Mucosa of stomach (tissue), 1 donor: ENCODE data around the gene BIN2.

Experiments
- H3K27me3 ChIP-seq: one replicate; pipeline ENCODE4 v1.7.0; 2013; ENCODE audit warnings: mild to moderate bottlenecking, low read length; ENCODE audit not compliant: control insufficient read depth, insufficient read depth
- H3K36me3 ChIP-seq: one replicate; pipeline ENCODE4 v1.7.0; 2013; ENCODE audit warnings: low read length; ENCODE audit not compliant: control insufficient read depth, insufficient read depth
- H3K4me1 ChIP-seq: one replicate; pipeline ENCODE4 v1.7.0; 2013; ENCODE audit warnings: mild to moderate bottlenecking, low read length; ENCODE audit not compliant: control insufficient read depth, insufficient read depth
- H3K4me3 ChIP-seq: one replicate; pipeline ENCODE4 v1.7.0; 2013; ENCODE audit warnings: low read length
- H3K9ac ChIP-seq: one replicate; pipeline ENCODE4 v1.7.0; 2013; ENCODE audit warnings: mild to moderate bottlenecking, low read length, moderate library complexity
- H3K9me3 ChIP-seq: one replicate; pipeline ENCODE4 v1.7.0; 2013; ENCODE audit warnings: mild to moderate bottlenecking, low read length, moderate library complexity; ENCODE audit not compliant: control insufficient read depth
- donor health status: Pancreatic carcinoma.

The BIN2 gene

DNA sequence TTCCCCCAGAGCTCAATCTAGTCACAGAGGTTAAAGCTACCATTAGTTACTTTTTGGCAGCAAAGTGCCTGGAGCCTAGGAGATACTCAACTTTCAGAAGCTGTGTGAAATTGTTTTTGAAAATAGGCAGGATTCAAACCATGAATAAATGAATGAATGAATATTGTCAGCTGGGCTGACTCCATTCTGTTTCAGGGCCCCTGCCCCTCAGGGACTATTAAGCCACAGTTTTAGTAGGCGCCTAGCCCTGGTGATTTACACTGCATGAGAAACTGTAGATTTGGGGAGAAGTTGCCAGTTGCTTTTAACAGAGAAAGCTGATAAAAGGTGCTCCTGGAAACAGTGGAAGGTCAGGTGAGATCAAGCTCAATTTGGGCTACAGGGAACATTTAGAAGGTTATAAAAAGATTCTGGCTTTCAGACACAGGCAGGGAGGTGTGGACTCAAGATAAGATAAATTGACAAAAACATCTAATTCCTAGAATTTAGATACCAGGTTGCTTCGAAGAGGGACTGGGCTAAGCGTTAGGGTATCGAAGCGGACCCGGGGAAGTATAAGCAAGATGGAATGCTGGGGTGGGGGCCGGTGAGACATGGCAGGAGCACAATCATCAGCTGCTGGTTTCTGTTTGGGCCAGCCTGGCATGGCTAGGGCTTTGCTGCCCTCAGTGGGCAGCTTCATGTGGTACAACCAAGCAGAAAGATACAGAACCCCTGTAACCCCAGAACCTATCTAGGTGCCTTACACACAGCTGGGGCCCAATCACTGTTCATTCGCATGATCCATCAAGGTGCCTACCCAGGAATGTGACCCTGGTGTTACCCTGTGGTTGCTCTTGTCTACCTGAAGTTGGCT, 37.4 kb upstream of the BIN2 start:
- Histone ChIP-seq H3K36me3 (peaks cover 29% of the 10 kb centered on the region), H3K4me1 (peaks cover 5% of the 10 kb centered on the region), H3K9me3 (no peaks in the 10 kb centered on the region), H3K9ac (no peak overlapping the region), H3K4me3 (no peak overlapping the region), H3K27me3 (no peaks in the 10 kb centered on the region)

GRCh38 chr12:51360315-51360714, 36.3 kb upstream of the BIN2 start:
- H3K4me3 ChIP-seq: no peak overlapping the region
- no peaks in the 10 kb centered on the region for H3K27me3 ChIP-seq
- no peaks in the 10 kb centered on the region for H3K9me3 ChIP-seq
- peaks cover 5% of the 10 kb centered on the region for H3K4me1 ChIP-seq
- H3K36me3 ChIP-seq: peaks cover 23% of the 10 kb centered on the region
- no peak overlapping the region for H3K9ac ChIP-seq

DNA sequence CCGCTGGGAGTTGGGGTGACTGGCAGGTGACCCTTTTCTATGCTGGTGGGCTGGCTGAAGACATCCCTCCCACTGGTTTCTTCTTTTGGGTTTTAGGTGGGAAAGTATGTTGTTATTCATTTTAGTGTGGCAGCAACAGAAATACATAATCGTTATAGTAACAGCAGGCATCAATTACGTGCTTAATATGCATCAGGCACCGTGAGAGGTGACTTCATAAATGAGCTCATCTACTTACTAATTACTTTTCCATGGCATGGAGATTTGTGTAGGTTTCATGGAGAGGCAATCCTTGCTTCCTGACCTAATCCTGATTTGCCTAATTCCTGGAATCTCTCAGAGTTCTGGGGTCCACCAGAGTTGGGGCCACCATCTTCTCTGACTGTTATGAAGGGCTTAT, 35.9 kb upstream of the BIN2 start:
- H3K9me3 ChIP-seq: no peaks in the 10 kb centered on the region
- no peak overlapping the region for H3K9ac ChIP-seq
- H3K4me3 ChIP-seq: no peak overlapping the region
- no peaks in the 10 kb centered on the region for H3K27me3 ChIP-seq
- peaks cover 23% of the 10 kb centered on the region for H3K36me3 ChIP-seq
- peaks cover 5% of the 10 kb centered on the region for H3K4me1 ChIP-seq

DNA sequence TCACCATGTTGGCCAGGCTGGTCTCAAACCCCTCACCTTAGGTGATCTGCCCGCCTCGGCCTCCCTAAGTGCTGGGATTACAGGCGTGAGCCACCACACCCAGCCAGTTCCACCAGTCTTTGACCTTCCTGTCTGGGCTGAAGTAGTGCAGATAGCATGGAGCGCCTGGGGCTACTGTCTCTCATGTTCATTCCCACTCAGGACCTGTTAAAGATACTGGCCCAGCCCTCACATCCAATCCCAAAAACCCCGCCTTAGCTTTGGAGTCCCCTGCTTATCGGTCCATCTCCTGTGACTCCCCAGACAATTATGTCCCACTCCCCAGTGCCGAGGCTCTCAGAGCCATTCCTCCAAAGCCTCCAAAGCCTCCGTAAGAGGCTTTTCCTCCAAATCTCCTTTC, 34.5 kb upstream of the BIN2 start:
- Histone ChIP-seq H3K9me3 (no peaks in the 10 kb centered on the region), H3K36me3 (peaks cover 23% of the 10 kb centered on the region), H3K9ac (no peak overlapping the region), H3K4me3 (no peak overlapping the region), H3K4me1 (peaks cover 5% of the 10 kb centered on the region), H3K27me3 (no peaks in the 10 kb centered on the region)

DNA sequence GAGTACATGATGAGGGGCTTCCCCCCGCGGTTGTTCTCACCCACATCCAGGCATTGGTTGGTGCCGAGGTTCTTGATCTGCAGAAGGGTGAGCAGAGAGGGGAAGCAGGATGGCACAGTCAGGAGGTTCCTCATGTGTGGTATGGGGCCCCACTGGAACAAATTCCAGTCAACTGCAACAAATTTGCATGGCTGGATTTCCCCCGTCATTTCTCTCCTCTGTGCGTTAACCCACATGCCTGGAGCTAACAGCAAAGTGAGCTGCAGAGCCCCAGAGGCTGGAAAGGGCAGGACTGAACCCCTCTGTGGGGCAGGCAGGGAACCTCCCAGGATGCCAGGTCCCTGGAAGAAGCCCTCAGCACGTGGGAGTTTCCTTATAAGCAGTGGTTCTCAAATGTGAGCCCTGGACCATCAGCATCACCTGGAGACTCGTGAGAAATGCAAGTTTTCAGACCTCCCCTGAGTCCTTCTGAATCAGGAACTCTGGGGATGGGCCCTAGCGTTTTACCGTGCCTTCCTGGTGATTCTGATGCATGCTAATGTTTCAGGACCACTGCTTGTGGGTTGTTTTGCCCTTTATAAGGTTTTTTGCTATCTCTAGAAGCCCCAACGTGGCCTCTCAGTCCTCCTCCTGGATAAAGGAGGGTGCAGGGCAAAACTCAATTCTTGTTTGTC, 33.5 kb upstream of the BIN2 start:
- H3K9me3 ChIP-seq: no peaks in the 10 kb centered on the region
- no peaks in the 10 kb centered on the region for H3K27me3 ChIP-seq
- peaks cover 5% of the 10 kb centered on the region for H3K4me1 ChIP-seq
- no peak overlapping the region for H3K4me3 ChIP-seq
- peaks cover 23% of the 10 kb centered on the region for H3K36me3 ChIP-seq
- H3K9ac ChIP-seq: no peak overlapping the region

GRCh38 chr12:51351913-51352532, 28.0 kb upstream of the BIN2 start:
- Histone ChIP-seq H3K9ac (no peak overlapping the region), H3K36me3 (peaks cover 7% of the 10 kb centered on the region), H3K4me3 (no peak overlapping the region), H3K27me3 (no peaks in the 10 kb centered on the region), H3K9me3 (no peaks in the 10 kb centered on the region), H3K4me1 (no peaks in the 10 kb centered on the region)

DNA sequence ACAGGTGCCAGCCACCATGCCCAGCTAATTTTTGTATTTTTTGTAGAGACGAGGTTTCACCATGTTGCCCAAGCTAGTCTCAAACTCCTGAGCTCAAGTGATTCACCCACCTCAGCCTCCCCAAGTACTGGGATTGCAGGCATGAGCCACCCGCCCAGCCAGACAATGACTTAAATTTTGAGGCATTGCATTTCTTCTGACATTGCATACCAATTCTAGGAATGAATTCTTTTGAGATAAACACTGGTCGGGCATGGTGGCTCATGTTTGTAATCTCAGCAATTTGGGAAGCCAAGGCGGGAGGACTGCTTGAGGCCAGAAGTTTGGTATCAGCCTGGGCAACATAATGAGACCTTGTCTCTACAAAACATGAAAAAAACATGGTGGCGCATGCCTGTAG, 25.1 kb upstream of the BIN2 start:
- no peaks in the 10 kb centered on the region for H3K36me3 ChIP-seq
- H3K9ac ChIP-seq: no peak overlapping the region

DNA sequence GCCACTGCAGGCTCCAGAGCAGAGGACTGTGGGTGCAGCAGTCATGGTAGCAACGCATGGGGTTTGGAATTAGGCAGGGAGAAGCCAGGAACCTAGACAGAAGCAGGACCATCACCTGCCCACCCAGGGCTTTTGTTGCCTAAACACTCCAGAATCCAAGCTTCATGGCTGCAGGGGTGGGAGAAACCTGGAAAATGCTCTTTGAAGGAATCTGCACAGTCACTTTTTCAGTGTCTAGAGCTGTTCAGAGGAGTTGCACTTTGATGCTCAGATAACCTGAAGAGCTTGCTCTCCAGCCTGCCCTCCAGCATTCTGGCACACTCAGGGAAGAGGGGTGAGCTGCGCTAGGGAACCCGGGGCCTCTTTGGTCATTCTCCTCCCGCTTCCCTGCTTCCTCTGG, 24.1 kb upstream of the BIN2 start:
- Histone ChIP-seq H3K9ac (no peak overlapping the region), H3K4me1 (no peaks in the 10 kb centered on the region), H3K36me3 (no peaks in the 10 kb centered on the region), H3K9me3 (no peaks in the 10 kb centered on the region), H3K27me3 (no peaks in the 10 kb centered on the region), H3K4me3 (no peak overlapping the region)

More for the DNA sequence above, 25.1 kb upstream of the BIN2 start:
- H3K27me3 ChIP-seq: no peaks in the 10 kb centered on the region
- no peak overlapping the region for H3K4me3 ChIP-seq
- no peaks in the 10 kb centered on the region for H3K9me3 ChIP-seq
- H3K4me1 ChIP-seq: no peaks in the 10 kb centered on the region

DNA sequence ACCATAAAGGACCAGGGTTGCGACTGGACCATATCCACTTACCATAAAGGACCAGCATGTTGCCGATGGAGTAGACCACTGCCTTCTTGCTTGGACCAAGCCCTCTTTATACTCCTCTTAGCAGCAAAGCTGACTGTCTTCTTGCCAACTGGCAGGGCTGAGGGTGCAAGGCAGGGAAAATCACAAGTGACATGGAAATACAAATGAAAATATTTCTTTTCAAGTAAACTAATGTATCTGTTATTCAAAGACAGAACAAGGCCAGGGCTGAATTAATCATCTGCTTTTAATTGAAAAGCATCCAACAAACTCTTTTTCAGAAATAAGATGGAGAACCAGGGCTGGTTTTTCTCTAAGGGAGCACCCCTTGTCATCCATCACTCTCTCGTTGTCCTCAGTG, 22.6 kb upstream of the BIN2 start, which contains the start of gene CELA1:
TSS of gene CELA1 (minus strand) at position 99 of the 400 bp plus-strand sequence. CDS start at position 58, 41 bp downstream.
- Histone ChIP-seq H3K9ac (no peak within 1 kb of the TSS), H3K9me3 (no peaks in the 10 kb centered on the region), H3K27me3 (no peaks in the 10 kb centered on the region), H3K36me3 (no peaks in the 10 kb centered on the region), H3K4me1 (no peaks in the 10 kb centered on the region), H3K4me3 (no peak within 1 kb of the TSS)

- H3K4me3 ChIP-seq: no peak overlapping the region
- no peaks in the 10 kb centered on the region for H3K27me3 ChIP-seq
- H3K4me1 ChIP-seq: no peaks in the 10 kb centered on the region
- no peaks in the 10 kb centered on the region for H3K9me3 ChIP-seq
- no peaks in the 10 kb centered on the region for H3K36me3 ChIP-seq
- no peak overlapping the region for H3K9ac ChIP-seq
These were observed 21.7 kb upstream of the BIN2 start for GRCh38 chr12:51345681-51346080.

DNA sequence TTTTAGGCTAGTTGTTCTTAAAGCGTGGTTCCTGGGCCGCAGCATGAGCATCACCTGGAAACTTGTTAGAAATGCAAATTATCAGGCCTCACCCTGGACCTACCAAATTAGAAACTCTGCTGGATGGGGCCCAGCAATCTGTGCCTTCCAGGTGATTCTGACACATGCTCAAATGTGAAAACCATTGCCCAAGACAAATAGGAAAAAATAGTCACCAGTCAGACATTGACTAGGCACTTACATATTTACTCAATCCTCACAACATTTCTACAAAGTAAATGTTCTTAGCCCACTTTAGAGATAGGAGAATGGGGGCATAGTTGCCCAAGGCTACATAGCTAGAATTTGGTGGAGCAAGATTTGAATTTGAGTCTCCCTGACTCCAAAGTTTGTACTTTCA, 19.2 kb upstream of the BIN2 start:
- no peaks in the 10 kb centered on the region for H3K9me3 ChIP-seq
- H3K4me3 ChIP-seq: no peak overlapping the region
- no peaks in the 10 kb centered on the region for H3K4me1 ChIP-seq
- no peaks in the 10 kb centered on the region for H3K27me3 ChIP-seq
- no peak overlapping the region for H3K9ac ChIP-seq
- H3K36me3 ChIP-seq: no peaks in the 10 kb centered on the region

DNA sequence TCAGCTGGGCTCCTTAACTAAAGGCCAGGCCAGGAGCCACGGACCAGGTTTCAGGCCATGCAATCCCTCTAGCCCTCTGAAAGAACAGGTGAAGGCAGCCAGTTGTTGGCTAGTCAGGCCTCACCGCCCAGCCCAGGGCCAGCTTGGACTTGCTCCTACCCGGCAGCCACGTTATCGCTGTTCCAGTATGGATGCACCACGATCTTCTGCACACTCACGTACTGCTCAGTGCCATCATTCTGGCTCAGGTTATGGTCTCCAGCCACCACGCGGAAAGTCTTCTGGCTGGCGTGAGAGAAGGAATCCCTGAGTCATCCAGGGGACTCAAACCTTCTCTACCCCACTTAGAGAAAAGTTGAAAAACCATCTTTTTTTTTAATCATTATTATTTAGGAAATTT, 18.4 kb upstream of the BIN2 start:
- Histone ChIP-seq H3K9me3 (no peaks in the 10 kb centered on the region), H3K9ac (no peak overlapping the region), H3K4me1 (no peaks in the 10 kb centered on the region), H3K36me3 (no peaks in the 10 kb centered on the region), H3K4me3 (no peak overlapping the region), H3K27me3 (no peaks in the 10 kb centered on the region)
